Measurements from ENCODE around the gene SPATA1. TPM values are rescaled to one million over a fixed set of nuclear protein-coding genes. Genes with fewer than 3 reads are reported as not detected.
A peak's percentile ranks its signal among the peaks of the same experiment; 100 is the strongest.

The SPATA1 gene
- total and polyA plus RNA-seq, 2 of the 13 experiments (the other 11 are each of a cell fraction or from before 2014, with no cell fraction given), result 0.70 to 1.4 TPM

DNA sequence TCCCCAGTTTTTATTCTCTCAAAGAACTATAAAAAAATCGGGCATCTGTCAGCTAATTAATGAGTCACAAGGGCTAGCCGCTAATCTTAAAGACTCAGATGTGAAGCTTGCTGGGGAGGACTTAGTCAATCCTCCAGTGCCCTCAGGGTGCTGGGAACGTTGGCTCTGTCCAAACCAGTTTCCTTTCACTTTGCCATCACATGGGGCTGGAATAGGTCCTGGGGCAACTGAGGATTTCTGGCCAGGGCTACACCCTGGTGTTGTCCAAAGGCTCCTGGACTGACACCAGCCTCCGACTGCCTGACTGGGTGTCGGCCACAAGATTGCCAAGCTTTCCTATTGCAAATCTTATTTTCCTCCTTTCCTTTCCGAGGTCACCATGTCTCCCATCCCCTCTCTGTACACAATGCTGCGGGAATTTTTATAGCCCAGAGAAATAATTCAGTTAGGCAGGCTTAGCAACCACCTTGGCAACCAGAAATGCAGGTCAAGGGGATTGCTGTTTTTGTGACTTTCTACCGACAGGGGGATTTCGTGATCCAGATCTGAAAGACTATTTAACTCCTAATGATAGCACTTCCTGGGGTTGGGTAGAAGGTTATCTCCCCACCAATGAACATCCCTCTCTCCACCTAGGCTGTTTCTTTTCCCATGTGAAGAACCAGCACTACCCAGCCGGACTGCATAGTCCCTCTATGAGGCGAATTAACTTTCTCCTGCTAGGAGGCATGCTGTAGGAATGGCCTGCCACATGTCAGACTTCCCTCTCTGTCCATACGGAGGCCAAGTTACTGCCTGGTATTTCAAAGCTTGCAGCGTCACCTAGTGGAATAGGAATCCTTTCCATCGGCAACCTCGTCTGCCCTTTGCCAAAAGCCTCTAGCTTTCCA is 98.0 kb downstream of the SPATA1 start (continued):
- no peak for TF ChIP-seq TRAFD1 (CRISPR knock-in tag; IDR thresholded peaks at IDR 0.05; ENCODE audit: borderline replicate concordance)
- TF ChIP-seq MXD1 (CRISPR knock-in tag; IDR thresholded peaks at IDR 0.05), result no peak
- no peak for TF ChIP-seq ZFP36L1 (CRISPR knock-in tag; IDR thresholded peaks at IDR 0.05)
- TF ChIP-seq NR3C1 (CRISPR knock-in tag; IDR thresholded peaks at IDR 0.05), result no peak
- peak; percentile 34; the same call in 1 of the 2 replicates for TF ChIP-seq FOSL2 (CRISPR knock-in tag; IDR thresholded peaks at IDR 0.05)
- TF ChIP-seq SIN3A (IDR thresholded peaks at IDR 0.05; ENCODE audit: borderline replicate concordance, low read depth, low read length), result peak; percentile 30; the same call in 1 of the 2 replicates
- TF ChIP-seq RNF2 (conservative IDR thresholded peaks at IDR 0.05; ENCODE audit: low read depth), result peak; percentile 65
- TF ChIP-seq ZFP82 (CRISPR knock-in tag; IDR thresholded peaks at IDR 0.05; ENCODE audit: borderline replicate concordance), result no peak
- no peak for TF ChIP-seq ZNF430 (CRISPR knock-in tag; IDR thresholded peaks at IDR 0.05)
- no peak for TF ChIP-seq ZNF263 (CRISPR knock-in tag; IDR thresholded peaks at IDR 0.05)
- no peak for TF ChIP-seq AGO1 (IDR thresholded peaks at IDR 0.05; ENCODE audit: low read depth, low read length, poor library complexity, severe bottlenecking)
- TF ChIP-seq ZNF782 (CRISPR knock-in tag; IDR thresholded peaks at IDR 0.05; ENCODE audit: borderline replicate concordance), result no peak
- TF ChIP-seq, protein P1, sequence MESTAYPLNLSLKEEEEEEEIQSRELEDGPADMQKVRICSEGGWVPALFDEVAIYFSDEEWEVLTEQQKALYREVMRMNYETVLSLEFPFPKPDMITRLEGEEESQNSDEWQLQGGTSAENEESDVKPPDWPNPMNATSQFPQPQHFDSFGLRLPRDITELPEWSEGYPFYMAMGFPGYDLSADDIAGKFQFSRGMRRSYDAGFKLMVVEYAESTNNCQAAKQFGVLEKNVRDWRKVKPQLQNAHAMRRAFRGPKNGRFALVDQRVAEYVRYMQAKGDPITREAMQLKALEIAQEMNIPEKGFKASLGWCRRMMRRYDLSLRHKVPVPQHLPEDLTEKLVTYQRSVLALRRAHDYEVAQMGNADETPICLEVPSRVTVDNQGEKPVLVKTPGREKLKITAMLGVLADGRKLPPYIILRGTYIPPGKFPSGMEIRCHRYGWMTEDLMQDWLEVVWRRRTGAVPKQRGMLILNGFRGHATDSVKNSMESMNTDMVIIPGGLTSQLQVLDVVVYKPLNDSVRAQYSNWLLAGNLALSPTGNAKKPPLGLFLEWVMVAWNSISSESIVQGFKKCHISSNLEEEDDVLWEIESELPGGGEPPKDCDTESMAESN (CRISPR knock-in tag; conservative IDR thresholded peaks at IDR 0.05), result 0 out of 2 replicates have a peak, but pooled peaks have one; percentile 33
- TF ChIP-seq SMYD3 (CRISPR knock-in tag; IDR thresholded peaks at IDR 0.05), result no peak
- no peak for TF ChIP-seq NFKB2 (CRISPR knock-in tag; IDR thresholded peaks at IDR 0.05; ENCODE audit: borderline replicate concordance)
- TF ChIP-seq KDM4B (CRISPR knock-in tag; IDR thresholded peaks at IDR 0.05), result no peak
- TF ChIP-seq ZXDC (CRISPR knock-in tag; IDR thresholded peaks at IDR 0.05), result no peak
- TF ChIP-seq LCORL (IDR thresholded peaks at IDR 0.05), result no peak
- TF ChIP-seq LCORL (CRISPR knock-in tag; IDR thresholded peaks at IDR 0.05), result 0 out of 2 replicates have a peak, but pooled peaks have one; percentile 21
- TF ChIP-seq BRF2 (CRISPR knock-in tag; IDR thresholded peaks at IDR 0.05), result 0 out of 2 replicates have a peak, but pooled peaks have one; percentile 42
- TF ChIP-seq ZNF615 (CRISPR knock-in tag; IDR thresholded peaks at IDR 0.05; ENCODE audit: borderline replicate concordance), result no peak
